CD4-positive, alpha-beta memory T cell (primary cell): ENCODE measurements around the gene ROPN1L. TPM values are rescaled to one million over a fixed set of nuclear protein-coding genes. Genes with fewer than 3 reads are reported as not detected.

Experiments
- CTCF ChIA-PET: fragments of 350-600 bp; sonication (Branson Sonifier 250); formaldehyde crosslinking; loops from one replicate; lab custom pipeline; 2021; ENCODE audit warnings: inconsistent platforms; ENCODE audit not compliant: partially characterized antibody; lab: Charles Lee
- POLR2A ChIA-PET: fragments of 350-600 bp; sonication (Branson Sonifier 250); formaldehyde crosslinking; loops from one replicate; lab custom pipeline; 2021; ENCODE audit not compliant: partially characterized antibody; lab: Charles Lee
- DNase-seq, 5 donors: peaks; one replicate each; pipeline versions ENCODE4 v3.0.0 to v3.0.0-alpha.2; 2020 to 2022; ENCODE audit warnings: mixed read lengths in 1 of 5
- H3K27ac ChIP-seq: one replicate; pipeline ENCODE4 v1.7.0; 2013; ENCODE audit warnings: low read depth, low read length
- H3K27me3 ChIP-seq: 2 replicates; pipeline ENCODE4 v1.7.0; 2013; ENCODE audit warnings: mild to moderate bottlenecking, low read length, moderate library complexity; ENCODE audit not compliant: insufficient read depth
- H3K36me3 ChIP-seq: 2 replicates; pipeline ENCODE4 v1.7.0; 2013; ENCODE audit warnings: mild to moderate bottlenecking, low read length, moderate library complexity; ENCODE audit not compliant: insufficient read depth
- H3K4me1 ChIP-seq: 2 replicates; pipeline ENCODE4 v1.7.0; 2013; ENCODE audit warnings: mild to moderate bottlenecking, low read length, moderate library complexity; ENCODE audit not compliant: insufficient read depth
- H3K4me3 ChIP-seq, 2 donors: one replicate each; pipeline ENCODE4 v1.7.0; 2013; ENCODE audit warnings: low read length in 2 of 2, mild to moderate bottlenecking in 1 of 2
- H3K9me3 ChIP-seq, 2 donors: one replicate each; pipeline ENCODE4 v1.7.0; 2013; ENCODE audit warnings: low read length in 2 of 2, control low read depth in 1 of 2; ENCODE audit not compliant: control insufficient read depth in 1 of 2
- H3K27ac Mint-ChIP-seq, 7 donors: one replicate each; pipeline ENCODE4 v1.8.0; 2020 to 2021; ENCODE audit warnings: mixed read lengths in 7 of 7, mild to moderate bottlenecking in 6 of 7, inconsistent platforms in 3 of 7, moderate library complexity in 3 of 7
- H3K27me3 Mint-ChIP-seq, 2 donors: one replicate each; pipeline ENCODE4 v1.8.0; 2020 to 2021; ENCODE audit warnings: mixed read lengths in 2 of 2
- H3K36me3 Mint-ChIP-seq, 2 donors: one replicate each; pipeline ENCODE4 v1.8.0; 2020 to 2021; ENCODE audit warnings: mixed read lengths in 2 of 2, inconsistent platforms in 1 of 2, mild to moderate bottlenecking in 1 of 2
- H3K4me1 Mint-ChIP-seq, 4 donors: one replicate each; pipeline ENCODE4 v1.8.0; 2020 to 2021; ENCODE audit warnings: mixed read lengths in 4 of 4, mild to moderate bottlenecking in 1 of 4
- H3K4me3 Mint-ChIP-seq, 8 donors: one replicate each; pipeline ENCODE4 v1.8.0; 2020 to 2021; ENCODE audit warnings: mixed read lengths in 8 of 8, mild to moderate bottlenecking in 7 of 8, moderate library complexity in 6 of 8, inconsistent platforms in 3 of 8
- H3K9me3 Mint-ChIP-seq, 8 donors: one replicate each; pipeline ENCODE4 v1.8.0; 2020 to 2021; ENCODE audit warnings: mixed read lengths in 8 of 8, mild to moderate bottlenecking in 5 of 8, inconsistent platforms in 3 of 8, moderate library complexity in 1 of 8
- intact Hi-C: fragments of 100-400 bp; cut with micrococcal nuclease; formaldehyde crosslinking; loops from one replicate; pipeline ENCODE4 v1.15.1; 2023
- polyA plus RNA-seq, 2 donors: library from polyadenylated mRNA; unstranded; fragments of 300-500 nt; fragmentation: Illumina TruSeq; gene quantifications; one replicate each; pipeline ENCODE4 v1.2.3, GENCODE V29; 2021
- total RNA-seq, 2 experiments: library from RNA; stranded (reverse); gene quantifications; one replicate each; pipeline ENCODE4 v1.2.3, GENCODE V29; 2021

ROPN1L gene
- total and polyA plus RNA-seq, 4 experiments from 2014 or later, result 0.42 to 6.5 (median 2.1) TPM

- no peaks in the 10 kb centered on the region for H3K36me3 Mint-ChIP-seq
- no peaks in the 10 kb centered on the region for H3K27me3 Mint-ChIP-seq
- no peak overlapping the region for H3K27ac ChIP-seq
- H3K36me3 ChIP-seq, result no peaks in the 10 kb centered on the region
- H3K4me3 ChIP-seq, result no peak overlapping the region
- no peak overlapping the region for H3K27ac Mint-ChIP-seq
- H3K27me3 ChIP-seq, result no peaks in the 10 kb centered on the region
- no peaks in the 10 kb centered on the region for H3K4me1 Mint-ChIP-seq
- CTCF ChIA-PET, result interaction anchor here (1.4 kb wide), 1 partner anchor 127 kb away, joined by 4 read pairs; no protein-coding TSS in a partner anchor
- no peaks in the 10 kb centered on the region for H3K4me1 ChIP-seq
- H3K4me3 Mint-ChIP-seq, result no peak overlapping the region
- intact Hi-C loops, result no loop called here
- POLR2A ChIA-PET, result no interaction called here
- H3K9me3 Mint-ChIP-seq, result peaks cover 0 to 4% (median 0%) of the 10 kb centered on the region in 8 donors
- DNase-seq, result no peak
- no peaks in the 10 kb centered on the region for H3K9me3 ChIP-seq
Observed at GRCh38 chr5:10500669-10501068, 59.0 kb downstream of the ROPN1L start.

GRCh38 chr5:10501554-10502075, 59.9 kb downstream of the ROPN1L start:
- H3K4me1 ChIP-seq, result no peaks in the 10 kb centered on the region
- no peak overlapping the region for H3K27ac ChIP-seq
- H3K9me3 ChIP-seq, result no peaks in the 10 kb centered on the region
- H3K36me3 Mint-ChIP-seq, result no peaks in the 10 kb centered on the region
- DNase-seq, result no peak
- CTCF ChIA-PET, result interaction anchor here (1.2 to 1.4 kb wide), 2 partner anchors 11 to 126 kb away, joined by 3 to 4 read pairs; no protein-coding TSS in a partner anchor
- no peaks in the 10 kb centered on the region for H3K4me1 Mint-ChIP-seq
- no peak overlapping the region for H3K4me3 ChIP-seq
- H3K27me3 Mint-ChIP-seq, result no peaks in the 10 kb centered on the region
- H3K27me3 ChIP-seq, result no peaks in the 10 kb centered on the region
- intact Hi-C loops, result no loop called here
- no peak overlapping the region for H3K4me3 Mint-ChIP-seq
- no peak overlapping the region for H3K27ac Mint-ChIP-seq
- H3K9me3 Mint-ChIP-seq, result no peaks in the 10 kb centered on the region
- no peaks in the 10 kb centered on the region for H3K36me3 ChIP-seq
- POLR2A ChIA-PET, result no interaction called here

- DNase-seq, result no peak
- ChIA-PET CTCF (interaction anchor here (1.2 kb wide), 1 partner anchor 12 kb away, joined by 3 read pairs; no protein-coding TSS in a partner anchor), POLR2A (no interaction called here)
- no peak overlapping the region for H3K4me3 Mint-ChIP-seq
- H3K4me1 ChIP-seq, result no peaks in the 10 kb centered on the region
- H3K9me3 Mint-ChIP-seq, result no peaks in the 10 kb centered on the region
- no peak overlapping the region for H3K27ac Mint-ChIP-seq
- no peaks in the 10 kb centered on the region for H3K36me3 ChIP-seq
- no peaks in the 10 kb centered on the region for H3K27me3 ChIP-seq
- no peaks in the 10 kb centered on the region for H3K27me3 Mint-ChIP-seq
- no peaks in the 10 kb centered on the region for H3K9me3 ChIP-seq
- no peak overlapping the region for H3K27ac ChIP-seq
- H3K36me3 Mint-ChIP-seq, result no peaks in the 10 kb centered on the region
- intact Hi-C loops, result no loop called here
- no peaks in the 10 kb centered on the region for H3K4me1 Mint-ChIP-seq
- H3K4me3 ChIP-seq, result no peak overlapping the region
Observed at GRCh38 chr5:10502130-10502529, 60.5 kb downstream of the ROPN1L start.

- H3K4me1 Mint-ChIP-seq, result no peaks in the 10 kb centered on the region
- POLR2A ChIA-PET, result no interaction called here
- H3K4me1 ChIP-seq, result no peaks in the 10 kb centered on the region
- no peak overlapping the region for H3K27ac Mint-ChIP-seq
- no peaks in the 10 kb centered on the region for H3K36me3 Mint-ChIP-seq
- CTCF ChIA-PET, result no interaction called here
- H3K4me3 Mint-ChIP-seq, result no peak overlapping the region
- intact Hi-C loops, result no loop called here
- H3K27ac ChIP-seq, result no peak overlapping the region
- no peak for DNase-seq
- H3K36me3 ChIP-seq, result no peaks in the 10 kb centered on the region
- no peak overlapping the region for H3K4me3 ChIP-seq
- H3K9me3 Mint-ChIP-seq, result no peaks in the 10 kb centered on the region
- H3K27me3 Mint-ChIP-seq, result no peaks in the 10 kb centered on the region
- H3K9me3 ChIP-seq, result no peaks in the 10 kb centered on the region
- no peaks in the 10 kb centered on the region for H3K27me3 ChIP-seq
Observed at GRCh38 chr5:10502578-10502977, 60.9 kb downstream of the ROPN1L start.

- intact Hi-C loops, result no loop called here
- Histone ChIP-seq H3K27ac (no peak overlapping the region), H3K36me3 (no peaks in the 10 kb centered on the region), H3K4me3 (no peak overlapping the region), H3K27me3 (no peaks in the 10 kb centered on the region), H3K4me1 (no peaks in the 10 kb centered on the region), H3K9me3 (no peaks in the 10 kb centered on the region)
- CTCF ChIA-PET, result no interaction called here
- Mint-ChIP-seq H3K36me3 (no peaks in the 10 kb centered on the region), H3K27me3 (no peaks in the 10 kb centered on the region), H3K9me3 (no peaks in the 10 kb centered on the region), H3K4me3 (no peak overlapping the region), H3K27ac (no peak overlapping the region), H3K4me1 (no peaks in the 10 kb centered on the region)
- POLR2A ChIA-PET, result no interaction called here
- no peak for DNase-seq
Observed at GRCh38 chr5:10503321-10503720, 61.6 kb downstream of the ROPN1L start.

- Mint-ChIP-seq H3K27ac (no peak overlapping the region), H3K36me3 (no peaks in the 10 kb centered on the region), H3K4me1 (peaks cover 0 to 2% (median 0%) of the 10 kb centered on the region in 4 donors), H3K9me3 (no peaks in the 10 kb centered on the region), H3K4me3 (no peak overlapping the region), H3K27me3 (no peaks in the 10 kb centered on the region)
- intact Hi-C loops, result no loop called here
- Histone ChIP-seq H3K4me3 (no peak overlapping the region), H3K27ac (no peak overlapping the region), H3K36me3 (no peaks in the 10 kb centered on the region), H3K4me1 (no peaks in the 10 kb centered on the region), H3K27me3 (no peaks in the 10 kb centered on the region), H3K9me3 (no peaks in the 10 kb centered on the region)
- no peak for DNase-seq
- CTCF ChIA-PET, result no interaction called here
- POLR2A ChIA-PET, result no interaction called here
Observed at GRCh38 chr5:10503997-10504793, 62.5 kb downstream of the ROPN1L start.

- POLR2A ChIA-PET, result no interaction called here
- H3K4me1 ChIP-seq, result no peaks in the 10 kb centered on the region
- peaks cover 0 to 3% (median 0%) of the 10 kb centered on the region in 8 donors for H3K9me3 Mint-ChIP-seq
- CTCF ChIA-PET, result no interaction called here
- H3K4me3 ChIP-seq, result no peak overlapping the region
- H3K36me3 Mint-ChIP-seq, result no peaks in the 10 kb centered on the region
- no peak overlapping the region for H3K27ac Mint-ChIP-seq
- H3K4me1 Mint-ChIP-seq, result peaks cover 0 to 2% (median 0%) of the 10 kb centered on the region in 4 donors
- H3K4me3 Mint-ChIP-seq, result peak overlapping the region in 1 of 8 donors; percentile 46
- peaks cover 0 to under 1% of the 10 kb centered on the region in 2 donors for H3K27me3 Mint-ChIP-seq
- H3K27me3 ChIP-seq, result no peaks in the 10 kb centered on the region
- DNase-seq, result no peak
- intact Hi-C loops, result no loop called here
- no peak overlapping the region for H3K27ac ChIP-seq
- H3K36me3 ChIP-seq, result no peaks in the 10 kb centered on the region
- no peaks in the 10 kb centered on the region for H3K9me3 ChIP-seq
Observed at GRCh38 chr5:10505517-10506095, 63.9 kb downstream of the ROPN1L start.
